GM18520 (cell line): ENCODE measurements around the gene STBD1.
A peak's percentile ranks its signal among the peaks of the same experiment; 100 is the strongest.
"Not testable (repeated sequence)": the region's sequence is repeated elsewhere in the genome, so short reads cannot be mapped to it uniquely, and the experiment has no call there.

Source experiments
- ATAC-seq: cut with Tn5 transposase; IDR thresholded peaks from one replicate; pipeline ENCODE4 v1.9.1; 2021; ENCODE audit not compliant: unreplicated experiment

Gene STBD1

GRCh38 chr4:76282941-76283689 is 23.4 kb upstream of the STBD1 start:
- no peak for ATAC-seq

GRCh38 chr4:76283900-76284299 is 22.6 kb upstream of the STBD1 start:
- ATAC-seq: no peak

DNA sequence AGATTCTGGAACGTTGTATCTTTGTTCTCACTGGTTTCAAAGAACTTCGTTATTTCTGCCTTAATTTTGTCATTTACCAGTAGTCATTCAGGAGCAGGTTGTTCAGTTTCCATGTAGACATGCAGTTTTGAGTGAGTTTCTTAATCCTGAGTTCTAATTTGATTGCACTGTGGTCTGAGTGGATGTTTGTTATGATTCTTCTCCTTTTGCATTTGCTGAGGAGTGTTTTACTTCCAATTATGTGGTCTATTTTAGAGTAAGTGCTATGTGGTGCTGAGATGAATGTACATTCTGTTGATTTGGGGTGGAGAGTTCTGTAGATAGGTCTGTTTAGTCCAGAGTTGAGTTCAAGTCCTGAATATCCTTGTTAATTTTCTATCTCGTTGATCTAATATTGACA is 18.7 kb upstream of the STBD1 start:
- not testable (repeated sequence) for ATAC-seq

DNA sequence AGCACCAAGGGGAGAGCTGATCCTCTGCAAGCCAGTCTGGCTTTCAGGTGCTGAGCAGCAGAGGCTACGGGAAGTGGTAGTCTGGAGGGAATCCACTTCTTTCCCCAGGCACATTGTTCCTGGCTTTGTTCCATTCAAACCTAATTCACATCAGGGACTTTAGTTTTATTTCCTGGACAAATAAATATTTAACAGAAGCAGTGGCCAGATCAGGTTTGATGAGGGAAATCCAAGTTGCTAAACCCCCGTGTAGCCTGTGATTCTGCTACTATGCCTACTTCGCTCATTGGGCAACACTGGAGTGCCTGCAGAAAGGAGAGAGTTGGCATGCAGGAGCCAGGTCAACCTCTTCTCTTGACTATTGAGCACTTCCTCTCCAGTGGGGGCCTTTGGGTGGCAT is 13.8 kb upstream of the STBD1 start:
- no peak for ATAC-seq

- ATAC-seq: no peak
These were observed 12.8 kb upstream of the STBD1 start for GRCh38 chr4:76293772-76294171.

GRCh38 chr4:76296286-76296820 is 10.2 kb upstream of the STBD1 start:
- no peak for ATAC-seq

DNA sequence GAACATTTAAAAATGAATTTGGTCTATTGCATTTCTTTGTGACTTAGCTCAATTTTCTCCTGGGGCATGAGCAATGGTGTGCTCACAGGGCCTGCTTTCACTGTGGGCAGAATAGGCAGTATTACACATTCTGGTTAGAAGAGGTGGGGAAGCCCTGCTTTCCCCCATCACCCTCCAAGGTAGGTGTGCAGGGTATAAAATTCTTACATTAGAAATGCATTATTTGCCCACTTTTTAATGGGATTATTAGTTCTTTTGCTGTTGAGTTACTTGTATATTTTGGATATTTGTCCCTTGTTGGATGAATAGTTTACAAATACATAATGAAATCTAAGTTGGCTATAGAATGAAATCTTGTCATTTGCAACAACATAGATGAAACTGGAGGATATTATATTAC is 8.3 kb upstream of the STBD1 start:
- no peak for ATAC-seq

GRCh38 chr4:76300012-76300411 is 6.5 kb upstream of the STBD1 start:
- no peak for ATAC-seq

- peak; percentile 99 for ATAC-seq
These were observed 5.3 kb upstream of the STBD1 start for GRCh38 chr4:76301068-76301774.

- ATAC-seq: no peak
These were observed 4.8 kb upstream of the STBD1 start for GRCh38 chr4:76301775-76302162.

- ATAC-seq: no peak
These were observed 3.6 kb upstream of the STBD1 start for GRCh38 chr4:76302826-76303438.

DNA sequence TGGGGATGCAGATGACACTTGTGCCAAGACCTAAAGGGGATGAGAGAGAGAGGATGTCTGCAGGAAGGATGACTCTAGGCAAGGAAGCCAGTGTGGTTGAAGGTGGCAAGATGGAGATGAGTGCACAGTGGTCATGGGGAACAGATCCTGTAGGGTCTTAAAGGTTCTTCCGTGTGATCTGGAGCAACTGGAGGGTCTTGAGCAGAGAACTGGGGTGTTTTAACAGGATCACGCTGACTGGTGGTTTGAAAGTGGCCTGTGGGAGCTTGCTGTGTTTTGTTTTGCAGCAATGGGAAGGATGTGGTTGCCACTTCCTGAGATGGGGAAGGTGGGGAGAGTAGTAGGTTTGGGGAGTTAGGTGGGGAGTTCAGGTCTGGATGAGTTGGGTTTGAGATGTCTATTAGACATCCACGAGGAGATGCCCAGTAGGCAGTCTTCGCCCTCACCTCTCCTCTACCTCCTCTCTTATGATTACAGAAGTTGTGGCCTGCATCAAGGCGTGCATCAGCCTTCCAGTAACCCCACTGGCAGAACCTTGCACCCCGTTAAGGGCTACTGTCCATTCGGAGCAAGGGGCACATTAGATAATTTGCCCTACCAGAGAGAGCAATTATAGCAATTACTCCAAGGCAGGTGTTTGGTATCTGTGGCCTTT is 1.4 kb upstream of the STBD1 start:
- no peak for ATAC-seq

DNA sequence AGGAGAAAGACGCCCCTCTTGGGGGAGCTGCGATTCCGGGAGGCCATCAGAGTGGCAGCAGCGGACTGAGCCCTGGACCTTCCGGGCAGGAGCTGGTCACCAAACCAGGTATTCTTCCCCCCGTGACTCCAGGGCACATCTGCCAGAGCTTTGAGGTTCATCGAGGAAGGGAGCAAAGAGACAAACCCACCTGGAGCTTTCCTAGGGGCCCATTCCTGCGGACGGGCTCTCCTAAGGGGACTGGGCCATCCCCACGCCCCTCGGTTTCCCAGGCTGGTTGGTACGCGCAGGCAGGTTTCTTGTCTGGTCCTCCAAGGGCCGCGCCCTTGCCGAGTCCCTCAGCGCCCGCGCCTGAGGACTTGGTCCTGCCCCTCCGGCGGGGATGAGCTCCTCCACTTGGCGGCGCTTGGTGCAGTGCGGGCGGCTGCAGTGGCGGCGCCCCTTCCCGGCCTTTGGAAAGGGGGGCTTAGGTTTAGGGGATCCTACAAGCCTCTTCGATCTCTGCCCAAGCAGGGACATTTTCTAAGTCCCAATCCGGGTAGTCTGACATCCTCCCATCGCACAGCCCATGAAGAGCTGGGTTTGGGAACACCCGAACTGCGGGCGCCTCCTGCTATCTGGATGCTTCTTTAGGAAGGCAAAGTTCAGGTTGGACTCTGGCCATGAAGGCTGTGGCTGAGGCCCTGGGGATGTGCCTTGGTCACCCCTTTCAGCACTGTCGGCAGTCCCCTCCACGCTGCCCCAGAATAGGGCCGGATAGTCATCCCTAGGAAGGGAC is 538 bp downstream of the STBD1 start:
- no peak for ATAC-seq

GRCh38 chr4:76307660-76308014 is 1.1 kb downstream of the STBD1 start:
- no peak for ATAC-seq

- ATAC-seq: no peak
These were observed 2.0 kb downstream of the STBD1 start for GRCh38 chr4:76308548-76308947.

GRCh38 chr4:76309939-76310550 is 3.5 kb downstream of the STBD1 start:
- no peak for ATAC-seq

DNA sequence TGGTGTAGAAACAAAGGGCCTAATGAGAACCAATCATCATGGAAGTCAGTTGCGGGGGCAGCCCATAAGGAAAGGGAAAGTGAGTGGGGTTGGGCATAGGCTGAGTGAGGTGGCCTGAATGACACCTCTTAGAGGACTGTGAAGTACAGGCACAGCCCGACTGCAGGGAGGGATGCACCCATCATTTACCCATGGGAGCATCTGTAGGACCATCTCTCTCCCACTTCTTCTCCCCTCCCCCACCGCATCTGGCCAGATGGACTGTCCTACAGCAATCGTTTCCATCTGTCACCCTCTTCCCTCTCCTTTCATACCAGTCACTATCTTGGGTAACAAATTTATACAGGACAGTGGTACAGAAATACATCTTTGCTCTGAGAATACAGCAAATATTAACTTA is 4.2 kb downstream of the STBD1 start:
- no peak for ATAC-seq

DNA sequence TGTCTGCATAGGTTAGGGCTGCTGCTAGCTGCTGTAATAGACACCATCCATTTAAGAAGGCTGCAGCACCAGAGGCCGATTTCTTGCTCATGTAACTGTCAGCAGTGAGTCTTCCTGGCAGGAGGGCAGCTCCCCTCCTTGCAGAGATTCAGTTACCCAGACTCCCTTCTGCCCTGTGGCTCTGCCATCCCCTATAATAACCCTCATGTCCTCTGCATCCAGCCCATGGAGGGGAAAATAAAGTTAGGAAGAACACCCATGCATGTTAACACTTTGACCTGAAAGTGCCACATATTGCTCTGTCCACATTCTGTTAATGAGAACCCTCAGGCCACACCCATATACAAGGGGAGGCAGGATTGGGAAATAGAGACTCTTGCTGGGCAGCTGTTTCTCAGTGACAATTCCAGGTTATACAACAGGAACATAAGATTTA is 5.4 kb downstream of the STBD1 start:
- no peak for ATAC-seq

DNA sequence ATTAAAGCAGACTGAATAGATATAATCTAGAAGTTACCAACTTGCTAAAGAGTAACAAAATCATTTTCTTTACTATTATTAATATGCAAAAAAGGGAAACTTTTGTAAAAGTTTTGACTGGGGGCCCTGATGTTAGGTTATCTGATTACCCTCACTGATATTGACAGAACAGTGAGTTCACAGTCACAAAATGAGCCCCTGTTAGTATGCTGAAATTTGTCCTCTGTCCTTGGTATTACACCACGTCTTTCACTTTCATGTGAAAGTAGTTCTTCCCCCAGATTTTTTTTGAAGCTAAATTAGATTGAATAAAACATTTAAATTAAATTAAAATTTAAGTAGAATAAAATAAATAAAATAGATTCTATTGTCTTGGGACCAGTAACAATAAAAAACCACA is 5.9 kb downstream of the STBD1 start:
- ATAC-seq: no peak

DNA sequence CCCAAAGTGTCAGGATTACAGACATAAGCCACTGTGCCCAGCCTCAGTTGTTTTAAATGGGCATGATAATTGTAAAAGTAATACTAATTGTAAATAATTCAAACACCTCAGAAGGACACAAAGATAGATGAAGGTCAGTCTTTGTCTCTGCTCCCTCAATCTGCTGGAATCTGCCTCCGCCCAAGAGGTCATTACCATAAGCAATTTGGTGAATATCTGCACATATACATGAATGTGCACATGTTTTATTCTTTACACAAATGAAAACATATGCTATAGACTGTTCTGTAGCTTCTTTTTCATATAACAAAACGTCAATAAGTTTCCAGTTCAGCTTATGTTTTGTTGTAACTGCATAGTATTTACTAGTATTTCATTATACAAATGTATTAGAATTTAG is 7.0 kb downstream of the STBD1 start:
- ATAC-seq: no peak
